Small intestine (tissue), 7 donors: ENCODE data around the gene PRTFDC1. TPM values are rescaled to one million over a fixed set of nuclear protein-coding genes. Genes with fewer than 3 reads are reported as not detected.

Experiments used
- DNase-seq, 2 donors: peaks; one replicate each; pipeline versions ENCODE4 v3.0.0 to v3.0.0-alpha.2; 2013
- FAIRE-seq: peaks from 2 replicates; lab custom pipeline; 2012; peaks lifted over from hg19 to GRCh38; lab: Jason Lieb, UNC
- H3K27ac ChIP-seq, 3 donors: one replicate each; pipeline ENCODE4 v1.5.1; 2013; ENCODE audit warnings: low read length in 2 of 3, mild to moderate bottlenecking in 2 of 3, control low read depth in 1 of 3, inconsistent platforms in 1 of 3, low read depth in 1 of 3, moderate library complexity in 1 of 3
- H3K27me3 ChIP-seq, 3 donors: one replicate each; pipeline ENCODE4 v1.6.1; 2013; ENCODE audit warnings: low read length in 3 of 3, inconsistent platforms in 1 of 3; ENCODE audit not compliant: control insufficient read depth in 3 of 3, insufficient read depth in 3 of 3
- H3K36me3 ChIP-seq, 3 donors: one replicate each; pipeline ENCODE4 v1.6.1; 2013; ENCODE audit warnings: low read length in 3 of 3, inconsistent platforms in 1 of 3, low read depth in 1 of 3, mild to moderate bottlenecking in 1 of 3, moderate library complexity in 1 of 3; ENCODE audit not compliant: control insufficient read depth in 3 of 3, insufficient read depth in 2 of 3
- H3K4me1 ChIP-seq, 3 donors: one replicate each; pipeline ENCODE4 v1.6.1; 2013; ENCODE audit warnings: low read length in 2 of 3, inconsistent platforms in 1 of 3, low read depth in 1 of 3, mild to moderate bottlenecking in 1 of 3, moderate library complexity in 1 of 3; ENCODE audit not compliant: control insufficient read depth in 3 of 3, insufficient read depth in 2 of 3
- H3K4me3 ChIP-seq, 3 donors: one replicate each; pipeline ENCODE4 v1.5.1; 2013; ENCODE audit warnings: low read length in 3 of 3, control low read depth in 1 of 3, inconsistent platforms in 1 of 3, low read depth in 1 of 3, mild to moderate bottlenecking in 1 of 3, moderate library complexity in 1 of 3
- H3K9me3 ChIP-seq, 2 donors: one replicate each; pipeline ENCODE4 v1.6.1; 2013; ENCODE audit warnings: low read depth in 1 of 2, low read length in 1 of 2; ENCODE audit not compliant: control insufficient read depth in 2 of 2, insufficient read depth in 1 of 2
- WGBS, 3 donors: extraction: QIAGEN DNeasy Blood & Tissue Kit; methylation state at CpG; one replicate each; pipeline ENCODE4 v1.1.7; 2013; 5-methylcytosine and 5-hydroxymethylcytosine counted together
- polyA plus RNA-seq, 4 donors: library from polyadenylated mRNA; stranded (reverse) in 3 of 4; unstranded in 1 of 4; fragments of 200-250 nt in 3 of 4; fragments of 120-200 nt in 1 of 4; gene quantifications; one replicate each; pipeline versions ENCODE4 v1.2.1 to v1.2.3, GENCODE V29; 2013
- donor health status: healthy with polysubstance abuse.
- donor health status: control.
- donor health status: control.
- donor health status: Bipolar disorder and iron deficiency.
- donor health status: healthy.

PRTFDC1 gene
- polyA plus RNA-seq, 4 donors = 9.7 to 28.1 (median 12.9) TPM

DNA sequence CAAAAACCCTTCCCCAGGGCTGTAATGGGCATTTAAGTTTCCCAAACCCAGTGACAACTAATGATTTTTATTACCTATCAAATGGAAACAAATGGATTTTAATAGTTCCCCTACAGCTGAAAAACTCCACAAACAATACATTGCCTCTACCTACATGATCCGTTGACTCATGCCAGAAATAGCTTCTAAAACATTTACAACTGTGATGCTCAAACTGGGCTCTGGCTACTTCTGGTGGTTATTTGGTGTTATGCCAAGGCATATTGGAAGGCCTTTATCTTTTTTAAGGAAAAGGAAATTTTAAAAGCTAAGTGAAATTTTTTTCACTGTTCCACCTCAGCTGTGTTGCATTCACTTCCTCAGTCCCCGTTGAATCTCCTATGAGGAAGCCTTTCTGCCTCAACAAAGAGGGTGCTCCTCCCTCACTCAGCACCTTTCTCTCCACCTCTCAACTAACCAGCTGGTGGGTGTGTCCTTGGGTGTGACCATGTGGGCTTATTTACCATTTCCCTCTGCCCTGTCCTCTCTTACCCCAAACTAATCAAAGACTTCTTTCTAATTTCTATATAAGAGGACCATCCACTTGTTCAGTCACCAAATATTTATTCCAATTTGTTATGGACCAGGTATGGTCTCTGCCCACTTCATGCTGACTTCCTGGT lies 82.9 kb downstream of the PRTFDC1 start:
- 46 to 56% (median 46%) methylated on average over 2 of the region's 2 CpGs for WGBS, 3 donors
- H3K4me3 ChIP-seq = no peak overlapping the region
- no peak for DNase-seq
- H3K9me3 ChIP-seq = no peaks in the 10 kb centered on the region
- H3K27me3 ChIP-seq = no peaks in the 10 kb centered on the region
- H3K27ac ChIP-seq = no peak overlapping the region
- no peak for FAIRE-seq
- H3K36me3 ChIP-seq = no peaks in the 10 kb centered on the region
- peaks cover 0 to 3% (median 0%) of the 10 kb centered on the region in 3 donors for H3K4me1 ChIP-seq

DNA sequence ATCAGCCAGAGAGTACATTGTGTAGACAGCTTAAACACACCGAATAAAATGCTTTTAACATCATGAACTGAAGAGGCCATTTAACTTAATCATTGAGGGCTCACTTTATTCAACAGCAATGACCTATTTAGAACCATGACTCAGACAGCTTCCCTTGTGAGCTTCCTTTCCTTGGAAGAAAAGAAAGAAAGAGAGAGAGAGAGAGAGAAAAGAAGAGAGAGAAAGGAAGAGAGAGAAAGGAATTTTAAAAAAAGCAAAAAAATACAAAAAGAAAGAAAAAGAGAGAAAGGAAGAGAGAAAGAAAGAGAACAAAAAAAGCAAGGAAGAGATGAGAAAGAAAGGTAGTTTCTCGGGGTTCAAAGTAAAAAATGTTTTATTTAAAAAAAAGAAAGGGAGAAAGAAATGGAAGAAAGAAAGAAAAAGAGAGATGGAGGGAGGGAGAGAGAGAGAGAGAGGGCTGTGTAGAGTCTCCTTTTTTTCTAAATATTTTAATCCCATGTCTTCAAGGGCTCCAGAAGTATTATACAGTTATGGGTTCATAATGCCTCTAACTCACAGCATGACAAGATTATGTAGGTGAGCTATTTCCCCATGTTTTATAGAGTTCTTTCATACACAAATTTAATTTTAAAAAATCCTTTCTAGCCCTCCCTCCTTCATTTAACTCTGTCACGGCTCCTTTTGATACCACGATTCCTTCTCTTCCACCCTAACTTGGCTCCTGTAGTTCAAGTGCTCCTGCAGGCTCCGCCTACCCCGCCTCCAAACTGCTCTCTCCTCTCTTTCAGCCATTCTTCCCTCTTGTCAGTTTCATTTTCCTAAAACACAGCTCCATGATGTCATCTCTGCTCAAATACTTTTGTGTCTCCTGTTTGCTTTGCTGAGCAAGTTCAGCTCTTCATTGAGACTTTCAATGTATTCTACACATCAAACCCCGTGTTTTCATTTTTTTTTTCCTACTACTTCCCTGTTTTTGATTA lies 85.5 kb downstream of the PRTFDC1 start:
- H3K9me3 ChIP-seq = peaks cover 0 to 2% of the 10 kb centered on the region in 2 donors
- no peak overlapping the region for H3K27ac ChIP-seq
- FAIRE-seq (no peak), DNase-seq (no peak)
- H3K27me3 ChIP-seq = no peaks in the 10 kb centered on the region
- H3K36me3 ChIP-seq = peaks cover 0 to 3% (median 0%) of the 10 kb centered on the region in 3 donors
- H3K4me3 ChIP-seq = no peak overlapping the region
- WGBS, 3 donors = 55 to 73% (median 73%) methylated on average over 7 of the region's 7 CpGs
- H3K4me1 ChIP-seq = peaks cover 0 to 3% (median 0%) of the 10 kb centered on the region in 3 donors

GRCh38 chr10:24865783-24866182 lies 86.6 kb downstream of the PRTFDC1 start:
- peaks cover 0 to 3% (median 0%) of the 10 kb centered on the region in 3 donors for H3K4me1 ChIP-seq
- WGBS, 3 donors = 91 to 95% (median 95%) methylated on average over 3 of the region's 3 CpGs
- H3K27ac ChIP-seq = no peak overlapping the region
- FAIRE-seq (no peak), DNase-seq (no peak)
- no peak overlapping the region for H3K4me3 ChIP-seq
- peaks cover 0 to 2% of the 10 kb centered on the region in 2 donors for H3K9me3 ChIP-seq
- no peaks in the 10 kb centered on the region for H3K27me3 ChIP-seq
- H3K36me3 ChIP-seq = peaks cover 0 to 3% (median 0%) of the 10 kb centered on the region in 3 donors

GRCh38 chr10:24862589-24862988 lies 89.8 kb downstream of the PRTFDC1 start:
- FAIRE-seq = no peak
- 89 to 93% (median 90%) methylated on average over 3 of the region's 3 CpGs for WGBS, 3 donors

DNA sequence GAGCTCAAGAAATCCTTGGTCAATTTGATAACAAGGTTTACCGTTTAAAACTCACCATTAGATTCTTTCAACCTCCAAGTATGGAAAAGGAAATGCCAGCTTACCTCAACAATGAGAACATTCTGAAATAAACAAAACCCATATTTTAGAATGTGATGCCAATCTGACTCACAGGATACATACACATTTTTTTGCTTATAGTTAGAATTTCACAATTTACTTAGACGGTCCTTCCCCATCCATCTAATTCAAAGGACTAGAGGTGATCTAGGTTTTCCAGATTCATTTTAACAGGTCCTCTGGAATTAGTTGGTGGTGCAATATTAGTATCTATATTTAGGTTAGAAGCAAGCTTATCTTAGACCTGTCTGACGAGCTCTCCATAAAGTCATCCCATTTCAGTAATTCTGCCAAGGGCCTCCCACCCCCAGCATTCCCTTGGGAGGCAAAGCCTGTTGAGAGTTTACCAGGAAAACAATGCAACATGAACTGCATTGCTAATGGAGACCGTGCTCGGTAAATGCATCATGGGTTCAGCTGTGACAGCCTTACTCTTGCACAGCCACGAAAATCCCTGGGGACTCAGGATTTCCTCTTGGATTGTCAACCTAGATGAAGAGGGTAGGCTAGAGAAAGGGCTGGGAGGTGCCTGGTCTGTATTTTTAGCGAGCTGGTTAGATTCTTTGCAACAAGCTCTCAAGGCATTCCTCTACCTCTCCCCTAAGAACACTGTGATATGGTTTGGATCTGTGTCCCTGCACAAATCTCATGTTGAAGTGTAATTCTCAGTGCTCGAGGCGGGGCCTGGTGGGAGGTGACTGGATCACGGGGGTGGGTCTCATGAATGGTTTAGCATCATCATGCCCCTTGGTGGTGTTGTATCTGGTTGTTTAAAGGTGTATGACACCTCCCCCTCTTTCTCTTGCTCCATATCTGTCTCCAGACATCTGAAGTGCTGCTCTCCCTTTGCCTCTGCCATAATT lies 93.8 kb downstream of the PRTFDC1 start:
- DNase-seq (no peak), FAIRE-seq (no peak)
- no peak overlapping the region for H3K4me3 ChIP-seq
- peaks cover 0 to 1% of the 10 kb centered on the region in 2 donors for H3K9me3 ChIP-seq
- H3K27me3 ChIP-seq = no peaks in the 10 kb centered on the region
- no peak overlapping the region for H3K27ac ChIP-seq
- 80 to 87% (median 84%) methylated on average over 10 of the region's 10 CpGs for WGBS, 3 donors
- H3K36me3 ChIP-seq = peaks cover 0 to 10% (median 0%) of the 10 kb centered on the region in 3 donors
- no peaks in the 10 kb centered on the region for H3K4me1 ChIP-seq

More at GRCh38 chr10:24862589-24862988, 89.8 kb downstream of the PRTFDC1 start:
- no peak for DNase-seq
- Histone ChIP-seq H3K36me3 (peaks cover 0 to 5% (median 0%) of the 10 kb centered on the region in 3 donors), H3K9me3 (peaks cover 0 to 2% of the 10 kb centered on the region in 2 donors), H3K27ac (no peak overlapping the region), H3K4me3 (no peak overlapping the region), H3K27me3 (no peaks in the 10 kb centered on the region), H3K4me1 (no peaks in the 10 kb centered on the region)

GRCh38 chr10:24857031-24857725 lies 95.2 kb downstream of the PRTFDC1 start:
- Histone ChIP-seq H3K27me3 (no peaks in the 10 kb centered on the region), H3K36me3 (peaks cover 0 to 9% (median 0%) of the 10 kb centered on the region in 3 donors), H3K4me1 (no peaks in the 10 kb centered on the region), H3K27ac (no peak overlapping the region), H3K4me3 (no peak overlapping the region), H3K9me3 (no peaks in the 10 kb centered on the region)
- FAIRE-seq (no peak), DNase-seq (no peak)
- WGBS, 3 donors = 83 to 92% (median 90%) methylated on average over 8 of the region's 8 CpGs

DNA sequence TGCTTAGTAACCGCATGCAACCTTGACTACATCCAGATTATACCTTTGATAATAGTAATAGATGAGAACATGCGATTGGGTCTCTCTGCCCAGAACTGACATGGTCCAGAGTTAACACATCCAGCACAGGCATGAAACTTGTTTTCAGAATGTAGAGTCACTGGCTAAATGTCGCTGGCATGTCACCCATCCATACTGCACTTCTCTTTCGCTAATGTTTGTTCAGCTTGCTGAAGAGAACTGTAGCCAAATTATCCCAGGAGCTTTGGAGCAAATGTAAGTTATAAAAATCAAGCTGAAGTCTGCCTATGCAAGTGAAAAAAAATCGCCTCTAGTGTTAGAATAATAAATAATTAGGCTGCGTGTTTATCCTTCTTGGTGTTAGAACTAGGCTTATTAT lies 98.2 kb downstream of the PRTFDC1 start:
- no peak for FAIRE-seq
- Histone ChIP-seq H3K27ac (no peak overlapping the region), H3K4me1 (peaks cover 0 to 2% (median 0%) of the 10 kb centered on the region in 3 donors), H3K4me3 (no peak overlapping the region), H3K27me3 (no peaks in the 10 kb centered on the region), H3K36me3 (peaks cover 0 to 7% (median 0%) of the 10 kb centered on the region in 3 donors), H3K9me3 (no peaks in the 10 kb centered on the region)
- DNase-seq = no peak
- 90 to 96% (median 92%) methylated on average over 6 of the region's 6 CpGs for WGBS, 3 donors
